GM12874 (cell line): Measurements from ENCODE around the gene ARID1A.
A peak's percentile ranks its signal among the peaks of the same experiment; 100 is the strongest.

Experiments
- TF ChIP-seq, protein P1 (sequence below): IDR thresholded peaks from 2 replicates; pipeline ENCODE4 v1.5.1; 2011; ENCODE audit warnings: low read depth, mild to moderate bottlenecking, control low read depth, low read length, moderate library complexity; ENCODE audit not compliant: insufficient read depth

The ARID1A gene

DNA sequence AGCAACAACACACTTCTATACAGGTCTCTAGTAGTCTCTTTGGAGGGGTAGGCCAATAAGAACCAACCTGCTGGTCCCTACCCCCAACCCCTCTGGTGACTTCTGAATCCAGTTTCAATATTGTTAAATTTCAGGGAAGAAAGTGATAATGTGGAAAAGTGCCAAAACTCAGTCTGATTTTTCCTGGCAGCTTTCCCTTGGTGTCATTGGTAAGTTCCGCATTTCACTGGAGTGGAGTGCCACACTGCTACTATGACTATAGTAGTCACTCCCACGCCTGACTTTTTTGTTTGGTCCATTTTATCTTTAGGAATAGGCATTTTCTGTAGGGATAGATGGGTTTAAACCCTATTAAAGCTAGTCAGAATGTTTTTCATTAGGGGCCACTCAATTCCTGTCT lies 5.7 kb upstream of the ARID1A start:
- TF ChIP-seq, protein P1, sequence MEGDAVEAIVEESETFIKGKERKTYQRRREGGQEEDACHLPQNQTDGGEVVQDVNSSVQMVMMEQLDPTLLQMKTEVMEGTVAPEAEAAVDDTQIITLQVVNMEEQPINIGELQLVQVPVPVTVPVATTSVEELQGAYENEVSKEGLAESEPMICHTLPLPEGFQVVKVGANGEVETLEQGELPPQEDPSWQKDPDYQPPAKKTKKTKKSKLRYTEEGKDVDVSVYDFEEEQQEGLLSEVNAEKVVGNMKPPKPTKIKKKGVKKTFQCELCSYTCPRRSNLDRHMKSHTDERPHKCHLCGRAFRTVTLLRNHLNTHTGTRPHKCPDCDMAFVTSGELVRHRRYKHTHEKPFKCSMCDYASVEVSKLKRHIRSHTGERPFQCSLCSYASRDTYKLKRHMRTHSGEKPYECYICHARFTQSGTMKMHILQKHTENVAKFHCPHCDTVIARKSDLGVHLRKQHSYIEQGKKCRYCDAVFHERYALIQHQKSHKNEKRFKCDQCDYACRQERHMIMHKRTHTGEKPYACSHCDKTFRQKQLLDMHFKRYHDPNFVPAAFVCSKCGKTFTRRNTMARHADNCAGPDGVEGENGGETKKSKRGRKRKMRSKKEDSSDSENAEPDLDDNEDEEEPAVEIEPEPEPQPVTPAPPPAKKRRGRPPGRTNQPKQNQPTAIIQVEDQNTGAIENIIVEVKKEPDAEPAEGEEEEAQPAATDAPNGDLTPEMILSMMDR = no peak

DNA sequence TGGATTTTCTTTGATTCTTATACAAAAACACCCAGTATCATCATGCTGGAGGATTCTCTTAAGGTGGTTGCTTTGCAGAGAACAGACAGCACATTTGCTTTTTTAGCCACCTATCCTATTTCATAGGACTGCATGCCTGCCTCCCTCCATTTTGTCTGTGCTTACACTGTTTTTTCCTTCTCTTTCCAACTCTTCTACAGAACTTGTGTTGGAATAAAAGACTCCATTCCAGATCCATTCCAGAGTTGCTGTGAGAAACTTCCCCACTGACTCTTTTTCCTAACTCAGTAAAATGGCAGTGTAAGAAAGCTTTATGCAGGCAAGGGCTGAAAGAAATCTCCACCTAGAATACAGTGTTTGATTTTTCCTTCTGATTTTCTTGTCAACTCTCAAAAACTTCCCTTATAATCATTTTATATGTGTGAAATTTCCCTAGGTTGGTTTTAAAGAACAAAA lies 5.2 kb upstream of the ARID1A start:
- TF ChIP-seq, protein P1 = no peak

DNA sequence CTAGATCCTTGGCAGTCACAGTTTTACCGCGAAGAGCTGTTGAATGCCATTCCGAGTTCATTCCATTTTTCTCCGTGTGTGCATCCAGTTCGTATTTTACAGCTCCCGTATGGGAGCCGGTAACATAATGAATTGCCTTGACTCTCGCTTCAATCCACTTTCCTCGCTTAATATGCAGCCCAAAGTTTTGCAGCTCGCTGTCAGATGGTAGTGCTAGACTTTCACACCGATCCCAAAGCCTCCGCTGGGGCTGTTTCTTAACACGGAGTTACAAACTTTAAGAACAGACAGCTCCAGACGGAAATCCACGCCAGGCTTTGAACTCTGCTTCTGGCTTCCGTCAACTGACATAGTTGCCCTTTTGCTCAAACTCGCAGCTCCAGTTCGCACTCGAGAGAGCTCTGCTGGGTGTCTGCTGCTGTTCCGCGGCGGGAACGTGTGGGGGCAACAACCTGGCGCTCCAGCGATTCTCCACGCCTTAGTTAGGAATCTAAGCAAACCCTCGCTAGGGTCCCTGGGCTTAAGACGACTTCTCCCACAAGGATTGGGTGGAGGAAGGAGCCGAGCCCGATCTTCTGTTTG lies 3.5 kb upstream of the ARID1A start:
- TF ChIP-seq, protein P1 = peak; percentile 33; the same call in 1 of the 2 replicates

DNA sequence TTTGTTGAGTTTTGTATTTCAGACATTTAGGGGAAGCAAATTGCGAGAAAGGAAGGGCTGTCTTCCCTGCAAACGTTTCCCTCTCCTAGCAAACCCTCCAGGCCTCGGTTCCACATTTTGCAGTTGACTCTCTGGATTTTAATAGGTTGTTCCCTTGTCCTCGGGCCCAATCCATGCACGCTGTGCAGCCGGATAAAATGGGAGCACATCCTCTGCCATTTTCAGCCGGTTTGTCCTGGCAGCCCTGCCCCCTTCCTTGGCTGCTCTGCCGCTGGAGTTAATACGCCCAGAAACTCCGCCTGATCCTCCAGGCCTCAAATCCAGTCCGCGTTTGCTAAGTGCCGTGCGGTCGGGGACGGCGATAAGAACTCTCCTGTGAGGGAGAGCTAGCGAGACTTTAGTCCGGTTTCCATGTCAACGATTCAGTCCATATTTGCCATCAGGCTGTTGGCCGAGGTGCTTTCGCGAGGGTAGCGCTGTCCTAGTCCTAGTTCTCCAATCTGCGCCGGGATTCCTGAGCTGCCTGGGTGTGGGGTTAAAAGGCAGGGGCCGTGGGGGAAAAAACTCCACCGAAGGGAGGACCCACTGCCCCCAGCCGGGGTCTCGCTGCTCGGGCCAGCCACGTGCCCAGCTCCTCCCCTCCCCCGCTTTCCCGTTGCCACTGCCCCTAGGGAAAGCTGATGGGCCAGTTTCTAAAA lies 2.9 kb upstream of the ARID1A start:
- TF ChIP-seq, protein P1 = no peak

DNA sequence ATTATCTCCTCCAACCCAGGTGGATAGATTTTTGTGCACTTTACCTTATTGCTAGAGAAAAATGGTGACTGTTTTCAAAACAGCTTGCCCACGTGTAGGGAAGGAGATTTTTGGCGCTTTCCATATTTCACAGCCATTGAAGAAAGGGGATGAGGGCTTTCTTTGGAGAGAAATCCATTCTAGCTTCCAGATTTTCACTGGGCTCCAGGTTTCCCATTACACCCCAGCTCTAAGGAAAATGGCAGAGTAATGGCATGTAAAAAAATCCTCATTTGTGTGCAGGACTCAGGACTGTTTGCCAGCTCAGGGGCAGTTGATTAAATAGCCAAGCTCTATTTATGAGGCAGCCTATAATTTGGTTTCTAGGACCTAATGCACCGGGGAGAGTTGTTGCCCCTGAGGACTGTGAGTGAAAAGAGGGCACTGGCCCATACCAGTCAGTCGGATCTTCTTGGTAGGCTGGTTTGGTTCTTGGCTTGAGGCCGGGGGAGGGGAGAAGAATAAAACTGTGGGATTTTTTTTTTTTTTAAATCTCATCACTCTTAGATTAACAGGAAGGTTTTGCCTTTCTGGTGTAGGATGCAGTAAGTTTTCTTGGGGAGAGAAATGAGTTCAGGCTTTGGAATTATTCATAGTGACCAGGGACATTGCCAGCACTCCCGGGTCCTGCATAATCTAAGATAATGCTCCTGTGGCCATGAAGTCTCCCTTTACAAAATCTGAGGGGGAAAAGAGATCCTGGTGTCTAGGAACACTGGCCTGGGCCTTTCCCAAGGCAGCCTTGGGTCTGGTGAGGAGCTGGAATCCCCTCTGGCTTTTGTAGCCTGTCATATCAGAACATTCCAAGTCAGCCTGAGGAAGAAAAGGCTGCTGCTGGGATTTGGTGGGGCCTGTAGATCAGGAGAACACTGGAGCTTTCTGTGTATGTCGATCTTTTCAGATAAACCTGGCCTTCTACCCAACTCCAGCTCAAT lies 1.9 kb upstream of the ARID1A start:
- TF ChIP-seq, protein P1 = no peak

DNA sequence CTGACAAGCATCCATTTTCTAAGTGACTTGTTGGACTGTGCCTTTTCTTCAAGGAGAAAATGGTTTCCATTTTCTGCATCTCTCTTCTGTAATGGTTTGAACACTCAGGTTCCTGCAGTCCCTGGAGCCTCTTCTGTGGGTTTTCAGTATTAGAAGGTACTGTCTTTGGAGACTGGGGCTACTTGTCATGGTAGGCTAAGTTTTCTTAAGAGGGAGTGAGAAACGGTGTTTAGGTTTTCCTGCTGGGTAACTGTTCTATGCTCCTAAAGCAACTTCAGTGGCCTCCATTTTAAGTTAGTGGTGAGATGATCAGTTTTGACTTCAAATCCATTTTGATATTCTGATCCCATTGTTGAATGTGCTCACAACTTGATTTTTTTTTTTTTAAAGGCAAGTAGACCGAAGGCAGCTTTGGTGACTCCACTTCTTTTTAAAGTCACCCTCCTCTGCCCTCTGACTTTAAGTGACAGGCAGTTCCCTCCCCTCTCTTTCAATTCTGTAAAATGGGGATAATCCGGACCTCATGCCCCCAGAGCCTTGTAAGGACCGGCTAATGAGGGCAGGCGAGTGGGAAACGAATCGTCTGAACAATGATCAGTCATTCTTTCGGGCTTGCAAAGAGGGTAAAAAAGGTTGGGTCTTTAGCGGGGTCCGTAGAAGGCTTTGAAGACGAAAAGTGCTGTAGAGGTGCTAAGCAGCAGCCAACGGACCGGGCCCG lies 1.0 kb upstream of the ARID1A start:
- TF ChIP-seq, protein P1 = no peak

DNA sequence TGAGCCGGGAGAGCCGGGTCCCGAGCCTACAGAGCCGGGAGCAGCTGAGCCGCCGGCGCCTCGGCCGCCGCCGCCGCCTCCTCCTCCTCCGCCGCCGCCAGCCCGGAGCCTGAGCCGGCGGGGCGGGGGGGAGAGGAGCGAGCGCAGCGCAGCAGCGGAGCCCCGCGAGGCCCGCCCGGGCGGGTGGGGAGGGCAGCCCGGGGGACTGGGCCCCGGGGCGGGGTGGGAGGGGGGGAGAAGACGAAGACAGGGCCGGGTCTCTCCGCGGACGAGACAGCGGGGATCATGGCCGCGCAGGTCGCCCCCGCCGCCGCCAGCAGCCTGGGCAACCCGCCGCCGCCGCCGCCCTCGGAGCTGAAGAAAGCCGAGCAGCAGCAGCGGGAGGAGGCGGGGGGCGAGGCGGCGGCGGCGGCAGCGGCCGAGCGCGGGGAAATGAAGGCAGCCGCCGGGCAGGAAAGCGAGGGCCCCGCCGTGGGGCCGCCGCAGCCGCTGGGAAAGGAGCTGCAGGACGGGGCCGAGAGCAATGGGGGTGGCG lies 371 bp downstream of the ARID1A start:
- TF ChIP-seq, protein P1 = no peak
